Skeletal muscle tissue (tissue), 4 donors: ENCODE measurements around the gene SPRY4. TPM values are rescaled to one million over a fixed set of nuclear protein-coding genes. Genes with fewer than 3 reads are reported as not detected.
"Not testable (repeated sequence)": the region's sequence is repeated elsewhere in the genome, so short reads cannot be mapped to it uniquely, and the experiment has no call there.

Experiments used
- H3K27ac ChIP-seq: one replicate; pipeline ENCODE4 v1.7.0; 2013; ENCODE audit warnings: mild to moderate bottlenecking, low read depth, low read length, inconsistent platforms
- H3K27me3 ChIP-seq, 3 donors: one replicate each; pipeline ENCODE4 v1.7.0; 2013; ENCODE audit warnings: low read length in 3 of 3; ENCODE audit not compliant: control insufficient read depth in 3 of 3, insufficient read depth in 3 of 3
- H3K36me3 ChIP-seq, 3 donors: one replicate each; pipeline ENCODE4 v1.7.0; 2013; ENCODE audit warnings: low read length in 3 of 3; ENCODE audit not compliant: control insufficient read depth in 3 of 3, insufficient read depth in 3 of 3
- H3K4me1 ChIP-seq, 3 donors: one replicate each; pipeline ENCODE4 v1.7.0; 2013; ENCODE audit warnings: low read length in 3 of 3, mild to moderate bottlenecking in 3 of 3; ENCODE audit not compliant: control insufficient read depth in 3 of 3, insufficient read depth in 3 of 3
- H3K4me3 ChIP-seq, 3 donors: one replicate each; pipeline ENCODE4 v1.7.0; 2013; ENCODE audit warnings: low read length in 3 of 3
- H3K9ac ChIP-seq, 3 donors: one replicate each; pipeline ENCODE4 v1.7.0; 2013; ENCODE audit warnings: low read length in 3 of 3, mild to moderate bottlenecking in 3 of 3, moderate library complexity in 2 of 3, low read depth in 1 of 3
- H3K9me3 ChIP-seq, 3 donors: one replicate each; pipeline ENCODE4 v1.7.0; 2013; ENCODE audit warnings: low read length in 3 of 3; ENCODE audit not compliant: control insufficient read depth in 3 of 3
- total RNA-seq: library from RNA; depleted of rRNA; stranded (reverse); fragments of >200 nt; gene quantifications from one replicate; pipeline ENCODE4 v1.2.3, GENCODE V29; 2014
- donor health status: Osteomylitis.

Gene SPRY4
- total RNA-seq, 1 donor from 2014 or later, result 6.3 TPM

DNA sequence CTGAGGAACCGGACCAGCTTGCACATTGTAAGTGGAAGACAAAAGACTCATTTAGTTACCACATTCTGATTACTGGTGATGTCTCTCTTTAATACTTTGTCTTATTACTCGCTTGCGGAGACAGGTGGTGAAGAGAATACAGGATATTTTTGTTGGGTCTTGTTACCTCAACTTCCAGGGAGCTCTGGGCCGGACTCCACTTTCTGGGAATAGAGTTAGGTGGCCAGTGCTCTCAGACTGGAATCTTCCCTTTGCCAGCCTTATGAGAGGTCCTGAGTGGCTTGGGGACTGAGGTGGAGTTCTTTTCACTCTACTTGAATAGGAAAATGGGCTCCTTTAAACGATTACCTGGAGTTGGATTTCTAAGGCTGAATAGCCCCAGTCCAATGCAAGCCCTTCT is 33.3 kb upstream of the SPRY4 start:
- Histone ChIP-seq H3K4me1 (peaks cover 10 to 18% (median 13%) of the 10 kb centered on the region in 3 donors), H3K9ac (no peak overlapping the region), H3K4me3 (no peak overlapping the region), H3K27ac (no peak overlapping the region), H3K36me3 (no peaks in the 10 kb centered on the region), H3K9me3 (no peaks in the 10 kb centered on the region), H3K27me3 (peaks cover 0 to 30% (median 25%) of the 10 kb centered on the region in 3 donors)

- Histone ChIP-seq H3K36me3 (no peaks in the 10 kb centered on the region), H3K27me3 (peaks cover 0 to 30% (median 25%) of the 10 kb centered on the region in 3 donors), H3K9ac (peak overlapping the region; percentile 66 to 75 (median 72)), H3K27ac (peak overlapping the region; percentile 86), H3K9me3 (no peaks in the 10 kb centered on the region), H3K4me1 (peaks cover 8 to 14% (median 10%) of the 10 kb centered on the region in 3 donors), H3K4me3 (peak overlapping the region; percentile 63 to 70 (median 70))
These were observed 32.8 kb upstream of the SPRY4 start for GRCh38 chr5:142357469-142358090.

GRCh38 chr5:142356716-142357468 is 32.1 kb upstream of the SPRY4 start:
- Histone ChIP-seq H3K27me3 (peaks cover 0 to 30% (median 25%) of the 10 kb centered on the region in 3 donors), H3K4me1 (peaks cover 8 to 14% (median 10%) of the 10 kb centered on the region in 3 donors), H3K9ac (peak overlapping the region; percentile 66 to 75 (median 72)), H3K36me3 (no peaks in the 10 kb centered on the region), H3K27ac (peak overlapping the region; percentile 86), H3K9me3 (no peaks in the 10 kb centered on the region), H3K4me3 (peak overlapping the region; percentile 63 to 70 (median 70))

DNA sequence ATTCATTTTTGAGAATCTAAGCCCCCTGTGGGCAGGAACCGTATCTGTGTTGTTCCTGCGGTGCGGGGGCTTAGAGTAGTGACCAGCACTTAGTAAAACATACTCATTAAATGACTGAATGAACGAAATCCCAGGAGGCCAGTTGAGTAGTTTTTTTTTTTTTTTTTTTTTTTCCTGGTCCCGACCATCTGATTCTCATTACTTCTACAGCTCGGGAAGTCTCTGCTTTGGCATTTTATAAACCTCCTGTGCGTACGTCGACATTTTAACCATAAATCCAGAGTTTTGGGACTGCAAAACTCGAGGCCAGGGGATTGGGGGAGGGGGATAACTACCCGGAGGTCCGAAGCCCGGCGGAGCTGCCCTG is 31.5 kb upstream of the SPRY4 start:
- H3K36me3 ChIP-seq, result no peaks in the 10 kb centered on the region
- peak overlapping the region; percentile 86 for H3K27ac ChIP-seq
- peak overlapping the region; percentile 10 to 72 (median 66) for H3K9ac ChIP-seq
- H3K4me1 ChIP-seq, result peaks cover 8 to 14% (median 10%) of the 10 kb centered on the region in 3 donors
- H3K4me3 ChIP-seq, result peak overlapping the region in 2 of 3 donors; percentile 63 to 70
- peaks cover 0 to 30% (median 25%) of the 10 kb centered on the region in 3 donors for H3K27me3 ChIP-seq
- no peaks in the 10 kb centered on the region for H3K9me3 ChIP-seq

GRCh38 chr5:142353071-142353472 is 28.3 kb upstream of the SPRY4 start:
- H3K27ac ChIP-seq, result no peak overlapping the region
- no peak overlapping the region for H3K9ac ChIP-seq
- peaks cover 0 to 14% (median 12%) of the 10 kb centered on the region in 3 donors for H3K27me3 ChIP-seq
- H3K36me3 ChIP-seq, result no peaks in the 10 kb centered on the region
- H3K4me3 ChIP-seq, result no peak overlapping the region
- H3K9me3 ChIP-seq, result no peaks in the 10 kb centered on the region
- H3K4me1 ChIP-seq, result peaks cover 8 to 11% (median 9%) of the 10 kb centered on the region in 3 donors

DNA sequence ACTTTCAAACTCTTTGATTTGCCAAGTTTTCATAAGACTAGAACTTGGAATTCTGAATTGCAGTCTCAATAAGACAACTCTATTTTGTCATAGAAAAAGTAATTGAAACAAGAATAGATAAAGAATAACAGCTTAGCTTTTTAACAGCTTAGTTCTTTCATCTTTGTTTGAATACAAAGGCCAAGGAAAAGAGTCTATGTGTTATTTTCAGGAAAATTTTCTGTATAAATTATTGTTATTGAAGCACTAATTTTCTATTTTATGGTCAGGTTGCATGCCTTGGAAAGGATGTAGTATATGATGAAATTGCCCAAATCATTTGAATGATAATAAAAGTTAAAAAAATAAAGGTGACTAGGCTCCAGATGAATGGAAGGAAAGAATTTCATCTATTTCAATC is 25.2 kb upstream of the SPRY4 start:
- H3K4me3 ChIP-seq, result no peak overlapping the region
- H3K27ac ChIP-seq, result no peak overlapping the region
- peaks cover 0 to 3% (median 3%) of the 10 kb centered on the region in 3 donors for H3K9me3 ChIP-seq

GRCh38 chr5:142346706-142347105 is 21.9 kb upstream of the SPRY4 start:
- Histone ChIP-seq H3K4me3 (no peak overlapping the region), H3K27me3 (no peaks in the 10 kb centered on the region), H3K9me3 (peaks cover 3 to 8% (median 7%) of the 10 kb centered on the region in 3 donors), H3K27ac (no peak overlapping the region), H3K4me1 (peaks cover 0 to 2% (median 0%) of the 10 kb centered on the region in 3 donors), H3K9ac (no peak overlapping the region), H3K36me3 (no peaks in the 10 kb centered on the region)

More for the DNA sequence above, 25.2 kb upstream of the SPRY4 start:
- no peaks in the 10 kb centered on the region for H3K4me1 ChIP-seq
- no peaks in the 10 kb centered on the region for H3K36me3 ChIP-seq
- no peaks in the 10 kb centered on the region for H3K27me3 ChIP-seq
- H3K9ac ChIP-seq, result no peak overlapping the region

DNA sequence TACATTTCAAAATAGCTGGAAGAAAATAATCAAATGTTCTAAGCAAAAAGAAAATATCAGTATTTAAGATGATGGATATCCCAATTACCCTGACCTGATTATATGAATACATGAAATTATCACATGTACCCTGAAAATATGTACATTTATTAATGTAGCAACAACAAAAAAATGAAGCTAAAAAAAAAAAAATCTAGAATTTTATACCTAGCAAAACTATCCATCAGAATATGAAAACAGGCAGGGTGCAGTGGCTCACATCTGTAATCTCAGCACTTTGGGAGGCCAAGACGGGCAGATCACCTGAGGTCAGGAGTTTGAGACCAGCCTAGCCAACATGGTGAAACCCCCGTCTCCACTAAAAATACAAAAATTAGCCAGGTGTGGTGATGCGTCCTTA is 20.1 kb upstream of the SPRY4 start:
- not testable (repeated sequence) for H3K4me1 ChIP-seq, H3K4me3 ChIP-seq, H3K27ac ChIP-seq, H3K36me3 ChIP-seq, H3K9ac ChIP-seq, H3K9me3 ChIP-seq, H3K27me3 ChIP-seq

- peaks cover 3 to 8% (median 7%) of the 10 kb centered on the region in 3 donors for H3K9me3 ChIP-seq
- no peaks in the 10 kb centered on the region for H3K36me3 ChIP-seq
- H3K9ac ChIP-seq, result no peak overlapping the region
These were observed 18.7 kb upstream of the SPRY4 start for GRCh38 chr5:142343531-142343930.

More at GRCh38 chr5:142343531-142343930, 18.7 kb upstream of the SPRY4 start:
- Histone ChIP-seq H3K27ac (no peak overlapping the region), H3K27me3 (no peaks in the 10 kb centered on the region), H3K4me1 (peaks cover 0 to 2% (median 0%) of the 10 kb centered on the region in 3 donors), H3K4me3 (no peak overlapping the region)
